Germinal center (tissue), 1 donor: ENCODE data around the gene IFT25.
"Not testable (repeated sequence)": the region's sequence is repeated elsewhere in the genome, so short reads cannot be mapped to it uniquely, and the experiment has no call there.

ENCODE experiments used
- DNase-seq: peaks from one replicate; pipeline ENCODE4 v3.0.0; 2012; ENCODE audit warnings: mixed read lengths, low spot score

IFT25 gene

DNA sequence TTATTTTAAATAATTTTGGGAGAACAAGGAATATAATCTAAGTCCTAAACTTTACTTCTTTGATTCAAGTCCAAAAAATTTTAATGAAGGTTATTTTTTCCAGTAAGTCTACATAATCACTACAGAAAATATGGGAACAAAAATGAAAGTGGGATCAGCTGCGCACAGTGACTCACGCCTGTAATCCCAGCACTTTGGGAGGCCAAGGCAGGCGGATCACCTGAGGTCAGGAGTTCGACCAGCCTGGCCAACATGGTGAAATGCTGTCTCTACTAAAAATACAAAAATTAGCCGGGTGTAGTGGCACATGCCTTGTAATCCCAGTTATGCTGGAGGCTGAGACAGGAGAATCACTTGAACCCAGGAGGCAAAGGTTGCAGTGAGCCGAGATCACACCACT lies 61.9 kb downstream of the IFT25 start:
- not testable (repeated sequence) for DNase-seq

DNA sequence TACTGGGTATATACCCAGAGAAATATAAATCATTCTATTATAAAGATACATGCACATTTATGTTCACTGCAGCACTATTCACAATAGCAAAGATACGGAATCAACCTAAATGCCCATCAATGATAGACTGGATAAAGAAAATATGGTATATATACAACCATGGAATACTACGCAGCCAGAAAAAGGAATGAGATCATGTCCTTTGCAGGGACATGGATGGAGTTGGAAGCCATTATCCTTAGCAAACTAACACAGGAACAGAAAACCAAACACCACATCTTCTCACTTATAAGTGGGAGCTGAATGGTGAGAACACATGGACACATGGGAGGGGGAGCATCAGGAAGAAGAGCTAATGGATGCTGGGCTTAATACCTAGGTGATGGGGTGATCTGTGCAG lies 63.6 kb downstream of the IFT25 start:
- not testable (repeated sequence) for DNase-seq

DNA sequence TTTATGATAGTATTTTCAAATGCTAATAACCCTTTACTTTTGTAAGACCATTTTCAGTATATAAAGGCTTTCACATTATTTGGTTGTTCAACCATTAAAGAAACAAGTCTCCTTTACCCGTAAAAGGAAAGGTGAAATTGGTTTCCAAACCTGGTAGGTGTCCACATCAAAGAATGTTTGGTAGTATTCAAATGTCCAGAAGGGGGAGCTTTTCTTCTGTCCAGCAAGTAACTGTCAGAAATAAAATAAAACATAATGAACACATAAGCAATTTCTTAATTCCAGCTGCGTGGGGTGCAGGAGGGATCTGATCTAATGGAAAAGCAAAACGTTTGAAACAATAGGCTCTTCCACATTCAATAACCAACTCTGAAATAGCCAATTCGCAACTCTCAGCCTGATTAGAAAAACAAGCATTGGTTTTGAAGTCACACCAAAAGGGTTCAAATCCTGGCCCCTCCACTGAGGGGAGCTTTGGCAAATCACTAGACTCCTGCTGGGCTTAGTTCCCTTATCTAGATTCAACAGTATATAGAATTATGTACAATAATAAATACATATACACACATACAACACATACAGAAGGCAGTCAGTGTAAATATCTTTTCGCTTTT lies 66.9 kb downstream of the IFT25 start:
- no peak for DNase-seq

DNA sequence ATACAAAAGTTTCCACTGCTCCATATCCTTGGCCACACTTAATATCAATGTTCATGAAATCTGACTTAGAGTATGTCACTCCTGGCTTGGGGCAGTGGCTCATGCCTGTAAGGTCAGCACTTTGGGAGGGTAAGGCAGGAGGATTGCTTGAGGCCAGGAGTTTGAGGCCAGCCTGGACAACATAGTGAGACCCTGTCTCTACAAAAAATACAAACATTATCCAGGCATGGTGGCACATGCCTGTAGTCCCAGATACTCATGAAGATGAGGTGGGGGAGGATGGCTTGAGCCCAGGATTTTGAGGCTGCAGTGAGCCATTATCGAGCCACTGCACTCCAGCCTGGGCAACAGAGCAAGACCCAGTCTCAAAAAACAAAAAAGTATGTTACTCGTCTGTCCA lies 70.3 kb downstream of the IFT25 start:
- not testable (repeated sequence) for DNase-seq

- no peak for DNase-seq
Observed at GRCh38 chr1:53871773-53872484, 73.6 kb downstream of the IFT25 start.
